IMR-90 (cell line): Measurements from ENCODE around the gene UBE2G1.
"Not testable (repeated sequence)": the region's sequence is repeated elsewhere in the genome, so short reads cannot be mapped to it uniquely, and the experiment has no call there.

ENCODE experiments used
- BHLHE40 ChIP-seq: fragments of 150-350 bp; IDR thresholded peaks from 2 replicates; pipeline ENCODE4 v1.6.1; 2016; ENCODE audit warnings: mild to moderate bottlenecking, low read depth, low read length
- CEBPB ChIP-seq: IDR thresholded peaks from 2 replicates; pipeline ENCODE4 v1.6.1; 2012; ENCODE audit warnings: low read depth, low read length, improper control_type of control experiment
- CHD1 ChIP-seq: IDR thresholded peaks from 2 replicates; pipeline ENCODE4 v1.6.1; 2012; ENCODE audit warnings: low read depth, low read length, improper control_type of control experiment
- MAFK ChIP-seq: IDR thresholded peaks from 2 replicates; pipeline ENCODE4 v1.6.1; 2012; ENCODE audit warnings: low read depth, low read length, improper control_type of control experiment
- MXI1 ChIP-seq: IDR thresholded peaks from 2 replicates; pipeline ENCODE4 v1.6.1; 2012; ENCODE audit warnings: low read depth, mild to moderate bottlenecking, low read length, moderate library complexity, borderline replicate concordance
- NFE2L2 ChIP-seq: fragments of 150-350 bp; IDR thresholded peaks from 2 replicates; pipeline ENCODE4 v1.6.1; 2016; ENCODE audit warnings: low read depth, mild to moderate bottlenecking, low read length
- POLR2A ChIP-seq: IDR thresholded peaks from 2 replicates; pipeline ENCODE4 v1.6.1; 2012; ENCODE audit warnings: mild to moderate bottlenecking, low read depth, low read length
- RAD21 ChIP-seq: IDR thresholded peaks from 2 replicates; pipeline ENCODE4 v1.6.1; 2012; ENCODE audit warnings: low read length, improper control_type of control experiment
- RCOR1 ChIP-seq: IDR thresholded peaks from 2 replicates; pipeline ENCODE4 v1.6.1; 2012; ENCODE audit warnings: mild to moderate bottlenecking, low read length, improper control_type of control experiment; ENCODE audit not compliant: insufficient replicate concordance
- RFX5 ChIP-seq: IDR thresholded peaks from 2 replicates; pipeline ENCODE4 v1.8.0; 2012; ENCODE audit warnings: low read depth, mild to moderate bottlenecking, low read length, moderate library complexity
- SMC3 ChIP-seq: fragments of 150-350 bp; IDR thresholded peaks from 2 replicates; pipeline ENCODE4 v1.6.1; 2016; ENCODE audit warnings: low read depth, mild to moderate bottlenecking, antibody characterized with exemption, low read length, moderate library complexity
- TF ChIP-seq, protein P1 (sequence below): conservative IDR thresholded peaks from 2 replicates; pipeline ENCODE4 v1.5.1; 2012; ENCODE audit warnings: mild to moderate bottlenecking, low read depth, low read length, improper control_type of control experiment

DNA sequence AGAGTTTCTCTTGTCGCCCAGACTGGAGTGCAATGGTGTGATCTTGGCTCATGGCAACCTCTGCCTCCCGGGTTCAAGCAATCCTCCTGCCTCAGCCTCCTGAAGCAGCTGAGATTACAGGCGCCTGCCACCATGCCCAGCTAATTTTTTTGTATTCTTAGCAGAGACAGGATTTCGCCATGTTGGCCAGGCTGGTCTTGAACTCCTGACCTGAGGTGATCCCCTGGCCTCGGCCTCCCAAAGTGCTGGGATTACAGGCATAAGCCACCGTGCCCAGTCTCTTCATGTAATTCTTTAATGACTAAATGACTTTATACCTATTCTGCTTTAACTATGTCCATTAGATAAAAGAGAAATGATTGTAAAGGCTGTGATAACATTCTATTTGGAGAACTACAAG is 111.2 kb downstream of the UBE2G1 start:
- TF ChIP-seq CHD1, SMC3, CEBPB, RAD21, POLR2A, RCOR1, RFX5, BHLHE40, NFE2L2, MAFK, MXI1: not testable (repeated sequence)
- TF ChIP-seq, protein P1, sequence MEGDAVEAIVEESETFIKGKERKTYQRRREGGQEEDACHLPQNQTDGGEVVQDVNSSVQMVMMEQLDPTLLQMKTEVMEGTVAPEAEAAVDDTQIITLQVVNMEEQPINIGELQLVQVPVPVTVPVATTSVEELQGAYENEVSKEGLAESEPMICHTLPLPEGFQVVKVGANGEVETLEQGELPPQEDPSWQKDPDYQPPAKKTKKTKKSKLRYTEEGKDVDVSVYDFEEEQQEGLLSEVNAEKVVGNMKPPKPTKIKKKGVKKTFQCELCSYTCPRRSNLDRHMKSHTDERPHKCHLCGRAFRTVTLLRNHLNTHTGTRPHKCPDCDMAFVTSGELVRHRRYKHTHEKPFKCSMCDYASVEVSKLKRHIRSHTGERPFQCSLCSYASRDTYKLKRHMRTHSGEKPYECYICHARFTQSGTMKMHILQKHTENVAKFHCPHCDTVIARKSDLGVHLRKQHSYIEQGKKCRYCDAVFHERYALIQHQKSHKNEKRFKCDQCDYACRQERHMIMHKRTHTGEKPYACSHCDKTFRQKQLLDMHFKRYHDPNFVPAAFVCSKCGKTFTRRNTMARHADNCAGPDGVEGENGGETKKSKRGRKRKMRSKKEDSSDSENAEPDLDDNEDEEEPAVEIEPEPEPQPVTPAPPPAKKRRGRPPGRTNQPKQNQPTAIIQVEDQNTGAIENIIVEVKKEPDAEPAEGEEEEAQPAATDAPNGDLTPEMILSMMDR: not testable (repeated sequence)
